Measurements from ENCODE around the gene AUNIP. TPM values are rescaled to one million over a fixed set of nuclear protein-coding genes. Genes with fewer than 3 reads are reported as not detected.

The AUNIP gene
- total and polyA plus RNA-seq, 2 experiments from 2014 or later = 20.9 to 21.9 TPM

- H4K20me1 ChIP-seq (replicated peaks; ENCODE audit: insufficient read depth) = no peaks in the 10 kb centered on the region
- no peaks in the 10 kb centered on the region for H3K9me2 ChIP-seq (ENCODE audit: insufficient read depth)
- DNase-seq (ENCODE audit: low spot score) = no peak
- Mint-ChIP-seq H3K27me3 (ENCODE audit: insufficient read depth, low read depth, poor library complexity) (peaks cover 5% of the 10 kb centered on the region), H3K27ac (no peak overlapping the region), H3K4me3 (peak overlapping the region; percentile 73; the same call in 2 of the 3 replicates), H3K4me1 (peaks cover 10% of the 10 kb centered on the region), H3K9me3 (no peaks in the 10 kb centered on the region; the same call in 2 of the 3 replicates), H3K36me3 (ENCODE audit: low read depth) (no peaks in the 10 kb centered on the region)
- peak overlapping the region; percentile 76 for H3K4me2 ChIP-seq
- no peaks in the 10 kb centered on the region for H3K79me2 ChIP-seq (replicated peaks; ENCODE audit: insufficient read depth)
- no peak overlapping the region for H3K27ac ChIP-seq (ENCODE audit: low read depth)
- TF ChIP-seq REST (IDR thresholded peaks at IDR 0.05; ENCODE audit: unreplicated experiment) (no peak), STAT1 (IDR thresholded peaks at IDR 0.05; ENCODE audit: unreplicated experiment) (no peak), NANOG (IDR thresholded peaks at IDR 0.05; ENCODE audit: borderline replicate concordance) (no peak), EZH2 (IDR thresholded peaks at IDR 0.05; ENCODE audit: low read depth, unreplicated experiment) (no peak), ZNF114 (CRISPR knock-in tag; IDR thresholded peaks at IDR 0.05) (no peak), CREB1 (CRISPR knock-in tag; IDR thresholded peaks at IDR 0.05; ENCODE audit: low read depth) (no peak), EZH2phosphoT487 (IDR thresholded peaks at IDR 0.05; ENCODE audit: unreplicated experiment) (no peak), ZNF331 (CRISPR knock-in tag; IDR thresholded peaks at IDR 0.05; ENCODE audit: low read depth) (no peak), ETS1 (IDR thresholded peaks at IDR 0.05) (no peak), JUNB (IDR thresholded peaks at IDR 0.05; ENCODE audit: unreplicated experiment) (no peak), ZNF462 (CRISPR knock-in tag; IDR thresholded peaks at IDR 0.05) (no peak), POLR2AphosphoS5 (IDR thresholded peaks at IDR 0.05; ENCODE audit: low read depth) (no peak), CTCF (conservative IDR thresholded peaks at IDR 0.05; ENCODE audit: low read depth in 2 of 2) (no peak)
- peaks cover 6% of the 10 kb centered on the region for H3K4me1 ChIP-seq (ENCODE audit: insufficient read depth)
- peak overlapping the region; percentile 76 for H3K4me3 ChIP-seq
- no peaks in the 10 kb centered on the region for H3K36me3 ChIP-seq (ENCODE audit: insufficient read depth)
- H2AFZ ChIP-seq = peak overlapping the region; percentile 78; the same call in 1 of the 2 replicates
- 0 out of 2 replicates have a peak, but pooled peaks cover 3% of the 10 kb centered on the region for H3F3A ChIP-seq (replicated peaks; ENCODE audit: low read depth)
- ATAC-seq = no peak
- peaks cover 17% of the 10 kb centered on the region for H3K27me3 ChIP-seq (ENCODE audit: insufficient read depth)
Measured at GRCh38 chr1:25876693-25877077, 17.4 kb upstream of the AUNIP start.

Data from GM23338 (cell line).